Measurements from ENCODE around the gene KIF12.

The KIF12 gene

GRCh38 chr9:114093761-114094505 lies 5.2 kb downstream of the KIF12 start:
- Histone ChIP-seq H3K27ac (ENCODE audit: low read depth, low read length) (no peak overlapping the region), H3K9ac (ENCODE audit: low read length) (no peak overlapping the region), H3K27me3 (ENCODE audit: control insufficient read depth, insufficient read depth, low read length) (no peaks in the 10 kb centered on the region)

GRCh38 chr9:114093031-114093471 lies 6.0 kb downstream of the KIF12 start:
- H3K4me1 ChIP-seq (ENCODE audit: control insufficient read depth, insufficient read depth, low read length) = no peaks in the 10 kb centered on the region
- no peak overlapping the region for H3K27ac ChIP-seq (ENCODE audit: low read depth, low read length)
- no peaks in the 10 kb centered on the region for H3K27me3 ChIP-seq (ENCODE audit: control insufficient read depth, insufficient read depth, low read length)
- H3K36me3 ChIP-seq (ENCODE audit: control insufficient read depth, insufficient read depth, low read length) = no peaks in the 10 kb centered on the region
- no peak overlapping the region for H3K4me3 ChIP-seq (ENCODE audit: low read length)
- H3K9ac ChIP-seq (ENCODE audit: low read length) = no peak overlapping the region

More at GRCh38 chr9:114093761-114094505, 5.2 kb downstream of the KIF12 start:
- no peak overlapping the region for H3K4me3 ChIP-seq (ENCODE audit: low read length)
- no peaks in the 10 kb centered on the region for H3K36me3 ChIP-seq (ENCODE audit: control insufficient read depth, insufficient read depth, low read length)
- no peaks in the 10 kb centered on the region for H3K4me1 ChIP-seq (ENCODE audit: control insufficient read depth, insufficient read depth, low read length)

GRCh38 chr9:114092336-114092735 lies 6.8 kb downstream of the KIF12 start:
- Histone ChIP-seq H3K9ac (ENCODE audit: low read length) (no peak overlapping the region), H3K36me3 (ENCODE audit: control insufficient read depth, insufficient read depth, low read length) (no peaks in the 10 kb centered on the region), H3K27me3 (ENCODE audit: control insufficient read depth, insufficient read depth, low read length) (no peaks in the 10 kb centered on the region), H3K4me3 (ENCODE audit: low read length) (no peak overlapping the region), H3K4me1 (ENCODE audit: control insufficient read depth, insufficient read depth, low read length) (no peaks in the 10 kb centered on the region), H3K27ac (ENCODE audit: low read depth, low read length) (no peak overlapping the region)

- H3K4me3 ChIP-seq (ENCODE audit: low read length) = no peak overlapping the region
- H3K36me3 ChIP-seq (ENCODE audit: control insufficient read depth, insufficient read depth, low read length) = no peaks in the 10 kb centered on the region
- no peak overlapping the region for H3K27ac ChIP-seq (ENCODE audit: low read depth, low read length)
- H3K4me1 ChIP-seq (ENCODE audit: control insufficient read depth, insufficient read depth, low read length) = no peaks in the 10 kb centered on the region
- no peak overlapping the region for H3K9ac ChIP-seq (ENCODE audit: low read length)
- no peaks in the 10 kb centered on the region for H3K27me3 ChIP-seq (ENCODE audit: control insufficient read depth, insufficient read depth, low read length)
Observed at GRCh38 chr9:114091711-114092110, 7.4 kb downstream of the KIF12 start.

GRCh38 chr9:114090798-114091197 lies 8.3 kb downstream of the KIF12 start:
- H3K27me3 ChIP-seq (ENCODE audit: control insufficient read depth, insufficient read depth, low read length) = no peaks in the 10 kb centered on the region
- H3K4me1 ChIP-seq (ENCODE audit: control insufficient read depth, insufficient read depth, low read length) = no peaks in the 10 kb centered on the region
- no peaks in the 10 kb centered on the region for H3K36me3 ChIP-seq (ENCODE audit: control insufficient read depth, insufficient read depth, low read length)
- H3K9ac ChIP-seq (ENCODE audit: low read length) = no peak overlapping the region
- H3K4me3 ChIP-seq (ENCODE audit: low read length) = no peak overlapping the region
- H3K27ac ChIP-seq (ENCODE audit: low read depth, low read length) = no peak overlapping the region

- Histone ChIP-seq H3K27me3 (ENCODE audit: control insufficient read depth, insufficient read depth, low read length) (no peaks in the 10 kb centered on the region), H3K4me3 (ENCODE audit: low read length) (no peak overlapping the region), H3K27ac (ENCODE audit: low read depth, low read length) (no peak overlapping the region), H3K9ac (ENCODE audit: low read length) (no peak overlapping the region), H3K4me1 (ENCODE audit: control insufficient read depth, insufficient read depth, low read length) (no peaks in the 10 kb centered on the region), H3K36me3 (ENCODE audit: control insufficient read depth, insufficient read depth, low read length) (no peaks in the 10 kb centered on the region)
Observed at GRCh38 chr9:114089206-114089840, 9.8 kb downstream of the KIF12 start.

- Histone ChIP-seq H3K4me3 (ENCODE audit: low read length) (no peak overlapping the region), H3K27me3 (ENCODE audit: control insufficient read depth, insufficient read depth, low read length) (no peaks in the 10 kb centered on the region), H3K4me1 (ENCODE audit: control insufficient read depth, insufficient read depth, low read length) (no peaks in the 10 kb centered on the region), H3K9ac (ENCODE audit: low read length) (no peak overlapping the region), H3K27ac (ENCODE audit: low read depth, low read length) (no peak overlapping the region), H3K36me3 (ENCODE audit: control insufficient read depth, insufficient read depth, low read length) (no peaks in the 10 kb centered on the region)
Observed at GRCh38 chr9:114088571-114089170, 10.4 kb downstream of the KIF12 start.

- no peak overlapping the region for H3K4me3 ChIP-seq (ENCODE audit: low read length)
- H3K4me1 ChIP-seq (ENCODE audit: control insufficient read depth, insufficient read depth, low read length) = no peaks in the 10 kb centered on the region
- no peaks in the 10 kb centered on the region for H3K27me3 ChIP-seq (ENCODE audit: control insufficient read depth, insufficient read depth, low read length)
- H3K27ac ChIP-seq (ENCODE audit: low read depth, low read length) = no peak overlapping the region
- no peaks in the 10 kb centered on the region for H3K36me3 ChIP-seq (ENCODE audit: control insufficient read depth, insufficient read depth, low read length)
- H3K9ac ChIP-seq (ENCODE audit: low read length) = no peak overlapping the region
Observed at GRCh38 chr9:114087721-114088120, 11.4 kb downstream of the KIF12 start.

- H3K4me1 ChIP-seq (ENCODE audit: control insufficient read depth, insufficient read depth, low read length) = no peaks in the 10 kb centered on the region
- H3K4me3 ChIP-seq (ENCODE audit: low read length) = no peak overlapping the region
- H3K27me3 ChIP-seq (ENCODE audit: control insufficient read depth, insufficient read depth, low read length) = no peaks in the 10 kb centered on the region
- H3K27ac ChIP-seq (ENCODE audit: low read depth, low read length) = no peak overlapping the region
- no peaks in the 10 kb centered on the region for H3K36me3 ChIP-seq (ENCODE audit: control insufficient read depth, insufficient read depth, low read length)
- no peak overlapping the region for H3K9ac ChIP-seq (ENCODE audit: low read length)
Observed at GRCh38 chr9:114086607-114087006, 12.5 kb downstream of the KIF12 start.

- H3K36me3 ChIP-seq (ENCODE audit: control insufficient read depth, insufficient read depth, low read length) = no peaks in the 10 kb centered on the region
- no peaks in the 10 kb centered on the region for H3K27me3 ChIP-seq (ENCODE audit: control insufficient read depth, insufficient read depth, low read length)
- H3K4me3 ChIP-seq (ENCODE audit: low read length) = no peak overlapping the region
- no peak overlapping the region for H3K9ac ChIP-seq (ENCODE audit: low read length)
- H3K4me1 ChIP-seq (ENCODE audit: control insufficient read depth, insufficient read depth, low read length) = no peaks in the 10 kb centered on the region
- no peak overlapping the region for H3K27ac ChIP-seq (ENCODE audit: low read depth, low read length)
Observed at GRCh38 chr9:114086009-114086408, 13.1 kb downstream of the KIF12 start.

- H3K4me1 ChIP-seq (ENCODE audit: control insufficient read depth, insufficient read depth, low read length) = no peaks in the 10 kb centered on the region
- no peak overlapping the region for H3K27ac ChIP-seq (ENCODE audit: low read depth, low read length)
- H3K36me3 ChIP-seq (ENCODE audit: control insufficient read depth, insufficient read depth, low read length) = no peaks in the 10 kb centered on the region
- no peak overlapping the region for H3K9ac ChIP-seq (ENCODE audit: low read length)
- H3K4me3 ChIP-seq (ENCODE audit: low read length) = no peak overlapping the region
- H3K27me3 ChIP-seq (ENCODE audit: control insufficient read depth, insufficient read depth, low read length) = no peaks in the 10 kb centered on the region
Observed at GRCh38 chr9:114085387-114085789, 13.7 kb downstream of the KIF12 start.

GRCh38 chr9:114084282-114085073 lies 14.6 kb downstream of the KIF12 start:
- Histone ChIP-seq H3K27me3 (ENCODE audit: control insufficient read depth, insufficient read depth, low read length) (no peaks in the 10 kb centered on the region), H3K27ac (ENCODE audit: low read depth, low read length) (no peak overlapping the region), H3K4me3 (ENCODE audit: low read length) (no peak overlapping the region), H3K36me3 (ENCODE audit: control insufficient read depth, insufficient read depth, low read length) (no peaks in the 10 kb centered on the region), H3K4me1 (ENCODE audit: control insufficient read depth, insufficient read depth, low read length) (no peaks in the 10 kb centered on the region), H3K9ac (ENCODE audit: low read length) (no peak overlapping the region)

All from rectal smooth muscle tissue (tissue), 1 donor.